ENCODE results near the gene MPST. TPM values are rescaled to one million over a fixed set of nuclear protein-coding genes. Genes with fewer than 3 reads are reported as not detected.

MPST gene
- total RNA-seq, 4 donors from 2014 or later = 37.1 to 152 (median 84.1) TPM

DNA sequence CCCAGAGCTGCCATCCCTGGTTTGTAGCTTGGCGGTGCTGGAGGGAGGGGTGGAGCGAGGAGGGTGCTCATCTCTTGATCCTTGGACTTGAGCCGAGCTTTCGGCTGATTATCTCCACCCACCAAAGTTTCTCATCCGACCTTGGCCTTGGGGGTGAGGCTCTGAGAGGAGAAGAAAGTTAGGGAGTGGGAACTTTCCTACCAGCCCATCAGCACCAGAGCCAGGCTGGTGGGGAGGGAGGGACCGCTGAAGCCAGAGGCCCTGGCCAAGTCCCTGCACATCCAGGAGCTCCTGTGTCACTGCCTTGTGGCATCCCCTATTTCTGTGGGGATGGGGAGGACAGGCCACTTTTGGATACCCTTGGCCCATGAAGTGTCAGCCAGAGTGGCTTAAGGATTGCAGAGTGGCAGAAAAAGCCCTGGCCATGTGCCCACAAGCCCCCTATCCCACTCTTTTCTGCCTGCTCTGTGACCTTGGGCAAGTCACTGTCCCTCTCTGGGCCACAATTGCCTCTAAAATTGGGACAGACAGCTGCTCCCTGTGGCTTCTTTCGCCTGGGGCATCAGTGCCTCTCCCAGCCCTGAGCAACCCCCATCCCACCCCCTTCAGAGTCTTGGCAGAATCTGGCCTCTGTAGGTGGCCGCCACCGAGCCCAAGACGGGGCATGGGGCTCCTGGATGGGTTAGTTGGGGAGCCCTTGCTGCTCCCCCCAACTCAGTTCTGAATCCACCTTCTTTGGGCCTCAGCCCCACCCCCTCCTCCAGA is 42.3 kb downstream of the MPST start:
- Histone ChIP-seq H3K36me3 (no peaks in the 10 kb centered on the region), H3K27ac (no peak overlapping the region), H3K27me3 (no peaks in the 10 kb centered on the region), H3K4me1 (no peaks in the 10 kb centered on the region), H3K4me3 (no peak overlapping the region), H3K9me3 (no peaks in the 10 kb centered on the region)
- no peak for DNase-seq
- intact Hi-C loops (cut with DNase I; ENCODE audit: low total_unique reads) = no loop called here
- TF ChIP-seq, protein P1, sequence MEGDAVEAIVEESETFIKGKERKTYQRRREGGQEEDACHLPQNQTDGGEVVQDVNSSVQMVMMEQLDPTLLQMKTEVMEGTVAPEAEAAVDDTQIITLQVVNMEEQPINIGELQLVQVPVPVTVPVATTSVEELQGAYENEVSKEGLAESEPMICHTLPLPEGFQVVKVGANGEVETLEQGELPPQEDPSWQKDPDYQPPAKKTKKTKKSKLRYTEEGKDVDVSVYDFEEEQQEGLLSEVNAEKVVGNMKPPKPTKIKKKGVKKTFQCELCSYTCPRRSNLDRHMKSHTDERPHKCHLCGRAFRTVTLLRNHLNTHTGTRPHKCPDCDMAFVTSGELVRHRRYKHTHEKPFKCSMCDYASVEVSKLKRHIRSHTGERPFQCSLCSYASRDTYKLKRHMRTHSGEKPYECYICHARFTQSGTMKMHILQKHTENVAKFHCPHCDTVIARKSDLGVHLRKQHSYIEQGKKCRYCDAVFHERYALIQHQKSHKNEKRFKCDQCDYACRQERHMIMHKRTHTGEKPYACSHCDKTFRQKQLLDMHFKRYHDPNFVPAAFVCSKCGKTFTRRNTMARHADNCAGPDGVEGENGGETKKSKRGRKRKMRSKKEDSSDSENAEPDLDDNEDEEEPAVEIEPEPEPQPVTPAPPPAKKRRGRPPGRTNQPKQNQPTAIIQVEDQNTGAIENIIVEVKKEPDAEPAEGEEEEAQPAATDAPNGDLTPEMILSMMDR (IDR thresholded peaks at IDR 0.05) = no peak
- TF ChIP-seq POLR2A (IDR thresholded peaks at IDR 0.05) = no peak

DNA sequence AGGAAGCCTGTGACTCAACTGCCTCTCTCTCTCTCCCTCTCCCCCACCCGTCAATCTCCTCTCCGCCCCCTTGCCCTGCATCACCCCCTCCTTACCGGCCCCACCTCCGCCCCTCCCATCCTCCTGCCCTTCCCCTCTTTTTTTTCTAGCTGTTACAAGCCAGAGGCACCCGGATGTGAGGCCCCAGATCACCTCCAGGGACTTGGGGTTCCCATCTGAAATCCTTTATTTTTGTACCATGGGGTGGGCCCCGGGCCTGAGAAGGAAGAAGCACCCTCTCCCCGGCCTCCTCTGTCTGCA is 42.8 kb downstream of the MPST start:
- Histone ChIP-seq H3K4me3 (no peak overlapping the region), H3K36me3 (no peaks in the 10 kb centered on the region), H3K4me1 (no peaks in the 10 kb centered on the region), H3K27me3 (no peaks in the 10 kb centered on the region), H3K9me3 (no peaks in the 10 kb centered on the region), H3K27ac (no peak overlapping the region)
- intact Hi-C loops (cut with DNase I; ENCODE audit: low total_unique reads) = no loop called here
- TF ChIP-seq, protein P1 (IDR thresholded peaks at IDR 0.05) = no peak
- TF ChIP-seq POLR2A (IDR thresholded peaks at IDR 0.05) = no peak
- DNase-seq = no peak

DNA sequence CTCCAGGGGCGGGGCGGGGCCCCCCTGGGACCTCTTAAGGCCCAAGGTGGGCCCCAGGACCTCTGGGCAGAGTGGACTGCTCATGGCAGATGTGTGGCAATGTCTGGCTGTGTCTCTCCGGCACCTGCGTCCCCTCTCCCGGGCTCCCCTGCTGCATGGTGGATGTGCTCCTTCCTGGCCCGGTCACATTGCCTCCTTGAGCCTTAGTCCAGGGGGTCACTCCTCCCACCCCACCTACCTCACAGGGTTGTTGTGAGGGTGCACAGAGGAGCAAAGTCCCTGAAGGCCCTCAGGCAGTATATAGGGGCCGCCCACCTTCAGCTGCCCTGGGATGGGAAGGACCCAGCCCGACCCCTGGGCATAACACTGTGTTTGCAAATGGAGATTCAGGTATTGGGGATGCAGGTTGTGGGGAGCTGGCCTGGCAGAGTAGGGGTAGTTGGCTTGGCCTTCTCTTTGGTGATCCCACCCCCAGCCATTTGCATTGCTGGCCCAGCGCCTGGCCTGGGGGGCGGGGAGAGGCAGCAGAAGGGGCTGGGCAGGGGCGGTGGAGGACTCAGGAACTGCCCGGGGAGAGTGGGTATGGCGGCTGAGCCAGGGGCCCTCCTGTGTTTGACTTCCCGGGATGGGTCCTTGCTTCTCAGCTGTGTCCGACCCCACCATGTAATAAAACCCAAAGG is 43.3 kb downstream of the MPST start:
- no peak overlapping the region for H3K27ac ChIP-seq
- no peaks in the 10 kb centered on the region for H3K9me3 ChIP-seq
- intact Hi-C loops (cut with DNase I; ENCODE audit: low total_unique reads) = no loop called here
- no peak for TF ChIP-seq POLR2A (IDR thresholded peaks at IDR 0.05)
- TF ChIP-seq, protein P1 (IDR thresholded peaks at IDR 0.05) = no peak
- H3K4me1 ChIP-seq = no peaks in the 10 kb centered on the region
- no peak for DNase-seq
- H3K36me3 ChIP-seq = no peaks in the 10 kb centered on the region
- H3K27me3 ChIP-seq = no peaks in the 10 kb centered on the region
- no peak overlapping the region for H3K4me3 ChIP-seq

DNA sequence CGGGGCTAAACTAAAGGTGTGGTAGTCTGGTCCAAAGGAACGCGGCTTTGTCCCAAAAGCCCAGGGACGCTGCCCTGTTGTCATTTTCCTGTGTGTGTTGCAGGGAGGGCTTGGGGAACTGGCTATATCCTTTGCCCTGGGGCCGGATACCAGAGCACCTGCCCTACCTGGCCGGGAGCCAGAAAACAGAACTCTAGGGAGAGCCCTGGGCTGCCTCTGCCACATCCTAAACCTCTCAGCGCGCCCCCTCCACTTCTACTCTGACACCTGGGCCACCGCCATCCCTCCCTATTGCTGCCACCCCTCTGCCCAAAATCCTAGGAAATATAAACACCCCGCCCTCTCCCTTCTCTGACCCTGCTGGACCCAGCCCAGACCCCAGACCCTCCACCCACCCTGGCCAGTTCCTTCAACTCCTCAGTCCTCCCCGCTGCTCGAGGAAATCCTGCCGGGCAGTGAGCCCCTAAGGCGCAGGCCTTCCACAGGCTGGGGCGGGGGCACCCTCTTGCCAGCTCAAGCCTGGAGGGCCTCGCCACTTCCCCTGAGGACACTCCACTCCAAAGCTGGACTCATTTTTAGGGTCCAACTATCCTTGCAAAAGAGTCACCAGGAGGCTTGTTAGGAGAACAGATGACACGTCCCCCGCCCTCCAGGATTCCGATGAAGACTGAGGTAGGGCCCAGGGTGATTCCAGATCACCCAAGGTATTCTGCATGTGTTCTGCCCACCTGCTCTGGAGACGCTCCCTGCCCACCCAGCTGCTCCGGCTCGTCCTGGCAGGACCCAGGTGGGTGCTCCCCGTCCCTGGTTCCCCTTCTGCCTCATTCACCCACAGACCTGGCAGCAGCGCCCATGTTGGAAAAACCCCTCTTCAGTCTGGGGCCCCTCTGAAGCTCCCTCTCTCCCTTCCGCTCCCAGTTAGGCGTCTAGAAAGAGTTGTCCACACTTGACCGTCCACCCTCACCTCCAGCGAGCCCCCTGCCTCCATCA is 44.2 kb downstream of the MPST start:
- intact Hi-C loops (cut with DNase I; ENCODE audit: low total_unique reads) = no loop called here
- Histone ChIP-seq H3K27ac (no peak overlapping the region), H3K36me3 (no peaks in the 10 kb centered on the region), H3K27me3 (peaks cover 0 to 8% of the 10 kb centered on the region in 2 donors), H3K4me3 (no peak overlapping the region), H3K9me3 (no peaks in the 10 kb centered on the region), H3K4me1 (no peaks in the 10 kb centered on the region)
- no peak for DNase-seq
- no peak for TF ChIP-seq POLR2A (IDR thresholded peaks at IDR 0.05)
- TF ChIP-seq, protein P1 (IDR thresholded peaks at IDR 0.05) = no peak
